ENCODE measurements around the gene PLA2G12B. TPM values are rescaled to one million over a fixed set of nuclear protein-coding genes. Genes with fewer than 3 reads are reported as not detected.

Gene PLA2G12B, protein sequence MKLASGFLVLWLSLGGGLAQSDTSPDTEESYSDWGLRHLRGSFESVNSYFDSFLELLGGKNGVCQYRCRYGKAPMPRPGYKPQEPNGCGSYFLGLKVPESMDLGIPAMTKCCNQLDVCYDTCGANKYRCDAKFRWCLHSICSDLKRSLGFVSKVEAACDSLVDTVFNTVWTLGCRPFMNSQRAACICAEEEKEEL
- total RNA-seq = under 1 TPM in 3 of 10 donors, not detected in 7; 0.52 to 0.92 (median 0.52) TPM
- under 1 TPM; 0.06 to 0.29 TPM for polyA plus RNA-seq
- long read RNA-seq, donor 1, partial matches to known transcripts = 0 of 2 reads
- long read RNA-seq, donor 1, other reads (novel, unspliced or antisense) = 2 of 2 reads
- long read RNA-seq, donor 2 = 0 reads
- long read RNA-seq, donor 3 = 0 reads

DNA sequence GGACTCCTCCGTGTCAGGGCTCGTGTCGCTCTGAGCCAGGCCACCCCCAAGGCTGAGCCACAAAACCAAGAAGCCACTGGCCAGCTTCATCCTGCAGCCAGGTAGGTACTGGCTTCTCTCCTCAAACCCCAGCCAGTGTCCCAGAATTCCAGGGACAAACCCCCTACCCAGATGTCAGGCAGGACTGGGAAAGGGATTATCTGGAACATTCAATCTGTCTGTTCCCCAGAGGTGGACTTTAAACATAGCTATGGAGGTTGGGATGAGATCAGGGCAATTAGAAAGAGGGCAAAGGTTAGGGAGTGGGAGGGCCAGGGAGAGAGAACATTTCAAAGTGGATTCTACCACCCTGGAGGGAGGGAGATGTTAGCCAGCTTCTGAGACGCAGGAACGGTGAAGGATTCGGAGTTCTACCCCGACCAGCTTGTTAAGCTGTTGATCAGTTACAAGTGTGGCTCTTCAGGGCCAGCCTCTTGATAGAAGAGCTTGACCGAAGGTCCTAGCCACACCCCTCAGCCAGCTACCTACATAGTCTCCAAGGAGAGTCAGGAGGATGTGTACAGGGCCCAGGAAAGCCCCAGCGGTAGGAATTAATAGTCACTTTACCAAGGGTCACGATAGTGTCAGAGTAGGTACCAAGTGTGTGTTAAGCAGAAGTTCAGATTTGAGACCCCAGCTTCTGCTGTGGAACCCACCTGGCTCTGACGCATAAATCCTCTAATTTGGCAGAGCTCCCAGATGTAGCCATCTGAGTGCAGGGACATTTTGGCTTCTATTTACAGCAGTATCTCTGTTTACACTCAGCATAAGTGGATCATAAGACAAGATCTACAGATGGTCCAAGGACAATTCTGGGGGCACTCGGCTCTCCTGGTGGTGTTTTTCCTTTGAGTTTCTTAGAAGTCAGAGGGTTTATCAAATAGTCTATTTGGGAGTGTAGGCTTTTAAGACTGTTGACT is at the start of gene PLA2G12B:
PLA2G12B (minus strand) TSS at position 211 of the 959 bp plus-strand sequence; CDS start at position 90, 121 bp downstream.
- ATAC-seq = peak in 6 of 8 donors; percentile 25 to 69 (median 61)
- no peak for DNase-seq
- Histone ChIP-seq H3K9me3 (no peaks in the 10 kb centered on the region), H3K36me3 (no peaks in the 10 kb centered on the region), H3K4me1 (peaks cover 0 to 12% (median 0%) of the 10 kb centered on the region in 9 donors), H3K4me3 (no peak within 1 kb of the TSS), H3K27ac (peak within 1 kb of the TSS in 2 of 10 donors; percentile 4 to 5), H3K27me3 (no peaks in the 10 kb centered on the region)
- intact Hi-C loops (cut with DNase I) = no loop called here
- 53 to 69% methylated on average over 12 of the region's 12 CpGs for WGBS, 2 donors
- no peak for TF ChIP-seq CTCF (IDR thresholded peaks at IDR 0.05)

DNA sequence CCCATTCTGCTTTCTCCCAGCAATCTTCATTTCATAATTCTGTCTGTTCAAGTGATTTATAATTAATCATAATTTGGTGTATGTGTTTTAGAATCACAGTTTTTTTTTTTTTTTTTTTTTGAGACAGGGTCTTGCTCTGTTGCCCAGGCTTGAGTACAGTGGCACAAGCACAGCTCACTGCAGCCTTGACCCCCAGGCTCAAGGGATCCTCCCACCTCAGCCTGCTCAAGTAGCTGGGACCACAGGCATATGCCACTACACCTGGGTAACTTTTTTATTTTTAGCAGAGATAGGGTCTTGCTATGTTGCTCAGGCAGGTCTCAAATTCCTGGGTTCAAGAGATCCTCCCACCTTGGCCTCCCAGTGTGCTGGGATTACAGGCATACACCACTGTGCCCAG is 49.2 kb upstream of the PLA2G12B start:
- TF ChIP-seq CTCF (IDR thresholded peaks at IDR 0.05) = no peak
- no peak for ATAC-seq
- no peak overlapping the region for H3K27ac ChIP-seq
- H3K4me3 ChIP-seq = no peak overlapping the region
- no peaks in the 10 kb centered on the region for H3K27me3 ChIP-seq
- intact Hi-C loops (cut with DNase I) = no loop called here
- H3K9me3 ChIP-seq = no peaks in the 10 kb centered on the region
- H3K4me1 ChIP-seq = no peaks in the 10 kb centered on the region
- no peak for DNase-seq
- peaks cover 0 to 84% (median 26%) of the 10 kb centered on the region in 9 donors for H3K36me3 ChIP-seq

DNA sequence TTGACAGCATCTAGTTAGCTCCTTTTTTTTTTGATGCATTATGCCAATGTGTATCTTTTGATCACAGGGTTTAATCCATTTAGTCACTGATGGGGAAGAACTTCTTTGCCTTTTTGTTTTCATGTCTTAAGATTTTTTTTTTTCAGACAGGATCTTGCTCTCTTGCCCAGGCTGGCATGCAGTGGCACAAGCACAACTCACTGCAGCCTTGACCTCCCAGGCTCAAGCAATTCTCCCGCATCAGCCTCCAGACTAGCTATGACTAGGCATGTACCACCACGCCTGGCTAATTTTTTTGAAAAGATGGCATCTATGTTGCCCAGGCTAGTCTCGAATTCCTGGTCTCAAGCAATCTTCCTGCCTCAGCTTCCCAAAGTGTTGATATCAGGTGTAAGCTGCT is 46.4 kb upstream of the PLA2G12B start:
- ATAC-seq = no peak
- H3K36me3 ChIP-seq = peaks cover 0 to 59% (median 15%) of the 10 kb centered on the region in 9 donors

More for the DNA sequence above, 46.4 kb upstream of the PLA2G12B start:
- intact Hi-C loops (cut with DNase I) = no loop called here
- DNase-seq = no peak
- no peak for TF ChIP-seq CTCF (IDR thresholded peaks at IDR 0.05)
- H3K9me3 ChIP-seq = peaks cover 0 to 23% (median 7%) of the 10 kb centered on the region in 11 donors
- no peak overlapping the region for H3K27ac ChIP-seq
- no peaks in the 10 kb centered on the region for H3K27me3 ChIP-seq
- WGBS, 2 donors = 95 to 97% methylated on average over 3 of the region's 3 CpGs
- H3K4me3 ChIP-seq = no peak overlapping the region
- no peaks in the 10 kb centered on the region for H3K4me1 ChIP-seq
